GM23338 (cell line): ENCODE measurements around the gene OR5K2. TPM values are rescaled to one million over a fixed set of nuclear protein-coding genes. Genes with fewer than 3 reads are reported as not detected.

Source experiments
- ATAC-seq: fragments of 200-7000 bp; cut with Tn5 transposase; 3 replicates; pipeline ENCODE4 v1.9.1; 2020
- DNase-seq: peaks from one replicate; pipeline ENCODE4 v3.0.0-alpha.2; 2015; ENCODE audit warnings: low spot score
- H2AFZ ChIP-seq: fragments of 200-600 bp; sonication (generic); 2 replicates; pipeline ENCODE4 v1.8.0; 2016; ENCODE audit warnings: antibody characterized with exemption, mild to moderate bottlenecking, moderate library complexity
- H3F3A ChIP-seq: fragments of 200-600 bp; sonication (generic); replicated peaks from 2 replicates; pipeline ENCODE4 v1.8.0; 2017; ENCODE audit warnings: antibody characterized with exemption, mixed run types, low read depth
- H3K27ac ChIP-seq: fragments of 200-600 bp; sonication (generic); 2 replicates; pipeline ENCODE4 v1.6.1; 2016; ENCODE audit warnings: low read depth
- H3K27me3 ChIP-seq: fragments of 200-600 bp; sonication (generic); 2 replicates; pipeline ENCODE4 v1.8.0; 2016; ENCODE audit warnings: mild to moderate bottlenecking, mixed run types, moderate library complexity; ENCODE audit not compliant: insufficient read depth
- H3K36me3 ChIP-seq: fragments of 200-600 bp; sonication (generic); 2 replicates; pipeline ENCODE4 v1.8.0; 2016; ENCODE audit warnings: mild to moderate bottlenecking; ENCODE audit not compliant: insufficient read depth
- H3K4me1 ChIP-seq: fragments of 200-600 bp; sonication (generic); 2 replicates; pipeline ENCODE4 v1.8.0; 2016; ENCODE audit warnings: mild to moderate bottlenecking, moderate library complexity; ENCODE audit not compliant: insufficient read depth
- H3K4me2 ChIP-seq: fragments of 200-600 bp; sonication (generic); 2 replicates; pipeline ENCODE4 v1.7.1; 2017; ENCODE audit warnings: mixed run types
- H3K4me3 ChIP-seq: fragments of 200-600 bp; sonication (generic); 2 replicates; pipeline ENCODE4 v1.6.1; 2016; ENCODE audit warnings: mixed run types
- H3K79me2 ChIP-seq: fragments of 200-600 bp; sonication (generic); replicated peaks from 2 replicates; pipeline ENCODE4 v1.8.0; 2017; ENCODE audit warnings: mild to moderate bottlenecking; ENCODE audit not compliant: insufficient read depth
- H3K9me2 ChIP-seq: fragments of 200-600 bp; sonication (generic); 2 replicates; pipeline ENCODE4 v1.8.0; 2017; ENCODE audit not compliant: insufficient read depth
- H4K20me1 ChIP-seq: fragments of 200-600 bp; sonication (generic); replicated peaks from 2 replicates; pipeline ENCODE4 v1.8.0; 2017; ENCODE audit warnings: mild to moderate bottlenecking; ENCODE audit not compliant: insufficient read depth
- H3K27ac Mint-ChIP-seq: 2 replicates; pipeline ENCODE4 v1.8.0; 2020; ENCODE audit warnings: inconsistent platforms, mild to moderate bottlenecking, moderate library complexity, mixed read lengths
- H3K27me3 Mint-ChIP-seq: 3 replicates; pipeline ENCODE4 v1.8.0; 2022; ENCODE audit warnings: low read depth, mild to moderate bottlenecking, moderate library complexity, mixed read lengths, inconsistent platforms; ENCODE audit not compliant: insufficient read depth, poor library complexity
- H3K36me3 Mint-ChIP-seq: 3 replicates; pipeline ENCODE4 v1.8.0; 2021; ENCODE audit warnings: low read depth, mild to moderate bottlenecking, inconsistent platforms, moderate library complexity, mixed read lengths
- H3K4me1 Mint-ChIP-seq: 3 replicates; pipeline ENCODE4 v1.8.0; 2020; ENCODE audit warnings: mild to moderate bottlenecking, inconsistent platforms, mixed read lengths
- H3K4me3 Mint-ChIP-seq: 3 replicates; pipeline ENCODE4 v1.8.0; 2021; ENCODE audit warnings: moderate library complexity, mild to moderate bottlenecking, inconsistent platforms, mixed read lengths
- H3K9me3 Mint-ChIP-seq: 3 replicates; pipeline ENCODE4 v1.8.0; 2020; ENCODE audit warnings: moderate library complexity, mild to moderate bottlenecking, inconsistent platforms, mixed read lengths
- CREB1 ChIP-seq: fragments of 250-450 bp; sonication (Bioruptor Pico); IDR thresholded peaks from 2 replicates; pipeline ENCODE4 v1.5.0; 2020; ENCODE audit warnings: low read depth, mild to moderate bottlenecking, moderate library complexity
- EZH2 ChIP-seq: fragments of 200-600 bp; sonication (generic); IDR thresholded peaks from one replicate; pipeline ENCODE4 v1.8.0; 2017; ENCODE audit warnings: antibody characterized with exemption, mild to moderate bottlenecking, low read depth; ENCODE audit not compliant: unreplicated experiment
- EZH2phosphoT487 ChIP-seq: fragments of 200-600 bp; sonication (generic); IDR thresholded peaks from one replicate; pipeline ENCODE4 v1.8.1; 2018; ENCODE audit warnings: antibody characterized with exemption; ENCODE audit not compliant: unreplicated experiment
- NANOG ChIP-seq: IDR thresholded peaks from 2 replicates; pipeline ENCODE4 v1.6.1; 2016; ENCODE audit warnings: antibody characterized with exemption, borderline replicate concordance
- POLR2AphosphoS5 ChIP-seq: IDR thresholded peaks from 2 replicates; pipeline ENCODE4 v1.6.1; 2016; ENCODE audit warnings: antibody characterized with exemption, low read depth
- REST ChIP-seq: IDR thresholded peaks from one replicate; pipeline ENCODE4 v1.6.1; 2018; ENCODE audit warnings: antibody characterized with exemption; ENCODE audit not compliant: unreplicated experiment
- STAT1 ChIP-seq: IDR thresholded peaks from one replicate; pipeline ENCODE4 v1.6.1; 2016; ENCODE audit warnings: antibody characterized with exemption; ENCODE audit not compliant: unreplicated experiment
- ZNF114 ChIP-seq: fragments of 250-450 bp; sonication (Bioruptor Pico); IDR thresholded peaks from 2 replicates; pipeline ENCODE4 v1.5.0; 2020; ENCODE audit warnings: mild to moderate bottlenecking, moderate library complexity
- ZNF331 ChIP-seq: fragments of 250-450 bp; sonication (Bioruptor Pico); IDR thresholded peaks from 2 replicates; pipeline ENCODE4 v1.5.0; 2020; ENCODE audit warnings: low read depth, mild to moderate bottlenecking, moderate library complexity
- polyA plus RNA-seq: library from polyadenylated mRNA; unstranded; fragments of >200 nt; fragmentation: Nextera tagmentation; extraction: Ambion mirVana; gene quantifications from 2 replicates; pipeline ENCODE4 v1.2.1, GENCODE V29; 2016
- total RNA-seq: library from RNA; depleted of rRNA; stranded (reverse); fragments of >200 nt; shearing (Covaris generic); gene quantifications from 2 replicates; pipeline ENCODE4 v1.2.3, GENCODE V29; 2014
- TF ChIP-seq, protein P1 (sequence below): IDR thresholded peaks from 2 replicates; pipeline ENCODE4 v1.6.1; 2016; ENCODE audit warnings: antibody characterized with exemption
- TF ChIP-seq, protein P2 (sequence below), 2 experiments: fragments of 200-600 bp in 1 of 2; sonication (generic) in 1 of 2; conservative IDR thresholded peaks; 2 replicates each; pipeline versions ENCODE4 v1.5.1 to v1.6.1; 2016 to 2017; ENCODE audit warnings: antibody characterized with exemption in 2 of 2, low read depth in 2 of 2, mild to moderate bottlenecking in 2 of 2, moderate library complexity in 1 of 2

OR5K2 gene
- total and polyA plus RNA-seq, 2 experiments from 2014 or later, result not detected

DNA sequence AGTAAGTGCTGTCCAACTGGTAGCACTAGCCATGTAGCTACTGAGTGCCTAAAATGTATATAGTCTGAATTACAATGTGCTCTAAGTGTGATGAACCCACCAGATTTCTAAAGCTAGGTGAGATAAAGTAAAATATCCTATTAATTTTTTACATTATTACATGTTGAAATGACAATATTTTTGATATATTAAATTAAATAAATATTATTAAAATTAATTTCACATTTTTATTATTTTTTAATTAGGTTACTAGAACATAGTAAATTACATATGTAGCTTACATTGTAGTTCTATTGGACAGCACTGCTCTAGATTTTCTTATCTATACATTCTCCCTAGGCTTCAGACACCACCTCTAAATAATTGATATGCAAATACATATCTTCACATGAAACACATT, 43.7 kb upstream of the OR5K2 start:
- no peak for DNase-seq

DNA sequence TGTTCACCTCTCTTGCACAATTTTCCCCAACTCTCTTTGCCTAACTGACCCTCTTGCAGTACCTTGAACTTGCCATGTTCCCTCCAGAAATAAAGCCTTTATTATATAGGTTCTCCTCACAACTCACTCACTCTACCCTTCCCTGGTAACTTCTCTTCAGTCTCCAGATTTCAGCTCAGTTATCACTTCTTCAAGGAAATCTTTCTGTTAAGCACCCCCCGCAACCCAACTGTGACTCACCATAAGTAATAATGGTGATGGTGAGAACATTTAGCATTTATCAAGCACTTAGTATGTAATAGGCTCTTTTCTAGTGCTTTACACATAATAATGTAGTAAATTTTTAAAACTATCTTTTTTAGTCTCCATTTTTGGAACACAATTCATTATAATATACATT, 42.6 kb upstream of the OR5K2 start:
- Histone ChIP-seq H3K9me2 (no peaks in the 10 kb centered on the region), H3K4me2 (no peak overlapping the region), H4K20me1 (no peaks in the 10 kb centered on the region), H3K36me3 (no peaks in the 10 kb centered on the region), H3K4me3 (no peak overlapping the region), H3K79me2 (no peaks in the 10 kb centered on the region), H3K27me3 (no peaks in the 10 kb centered on the region), H3F3A (no peaks in the 10 kb centered on the region), H2AFZ (no peak overlapping the region), H3K4me1 (no peaks in the 10 kb centered on the region), H3K27ac (no peak overlapping the region)
- TF ChIP-seq, protein P1, sequence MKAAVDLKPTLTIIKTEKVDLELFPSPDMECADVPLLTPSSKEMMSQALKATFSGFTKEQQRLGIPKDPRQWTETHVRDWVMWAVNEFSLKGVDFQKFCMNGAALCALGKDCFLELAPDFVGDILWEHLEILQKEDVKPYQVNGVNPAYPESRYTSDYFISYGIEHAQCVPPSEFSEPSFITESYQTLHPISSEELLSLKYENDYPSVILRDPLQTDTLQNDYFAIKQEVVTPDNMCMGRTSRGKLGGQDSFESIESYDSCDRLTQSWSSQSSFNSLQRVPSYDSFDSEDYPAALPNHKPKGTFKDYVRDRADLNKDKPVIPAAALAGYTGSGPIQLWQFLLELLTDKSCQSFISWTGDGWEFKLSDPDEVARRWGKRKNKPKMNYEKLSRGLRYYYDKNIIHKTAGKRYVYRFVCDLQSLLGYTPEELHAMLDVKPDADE, result no peak
- TF ChIP-seq STAT1 (no peak), EZH2 (no peak), EZH2phosphoT487 (no peak), REST (no peak), ZNF331 (CRISPR knock-in tag) (no peak)
- TF ChIP-seq, protein P2, sequence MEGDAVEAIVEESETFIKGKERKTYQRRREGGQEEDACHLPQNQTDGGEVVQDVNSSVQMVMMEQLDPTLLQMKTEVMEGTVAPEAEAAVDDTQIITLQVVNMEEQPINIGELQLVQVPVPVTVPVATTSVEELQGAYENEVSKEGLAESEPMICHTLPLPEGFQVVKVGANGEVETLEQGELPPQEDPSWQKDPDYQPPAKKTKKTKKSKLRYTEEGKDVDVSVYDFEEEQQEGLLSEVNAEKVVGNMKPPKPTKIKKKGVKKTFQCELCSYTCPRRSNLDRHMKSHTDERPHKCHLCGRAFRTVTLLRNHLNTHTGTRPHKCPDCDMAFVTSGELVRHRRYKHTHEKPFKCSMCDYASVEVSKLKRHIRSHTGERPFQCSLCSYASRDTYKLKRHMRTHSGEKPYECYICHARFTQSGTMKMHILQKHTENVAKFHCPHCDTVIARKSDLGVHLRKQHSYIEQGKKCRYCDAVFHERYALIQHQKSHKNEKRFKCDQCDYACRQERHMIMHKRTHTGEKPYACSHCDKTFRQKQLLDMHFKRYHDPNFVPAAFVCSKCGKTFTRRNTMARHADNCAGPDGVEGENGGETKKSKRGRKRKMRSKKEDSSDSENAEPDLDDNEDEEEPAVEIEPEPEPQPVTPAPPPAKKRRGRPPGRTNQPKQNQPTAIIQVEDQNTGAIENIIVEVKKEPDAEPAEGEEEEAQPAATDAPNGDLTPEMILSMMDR (conservative IDR thresholded peaks at IDR 0.05; ENCODE audit: low read depth in 2 of 2), result no peak
- no peaks in the 10 kb centered on the region for H3K36me3 Mint-ChIP-seq
- no peaks in the 10 kb centered on the region for H3K27me3 Mint-ChIP-seq
- ATAC-seq, result no peak
- H3K27ac Mint-ChIP-seq, result no peak overlapping the region
- no peaks in the 10 kb centered on the region for H3K4me1 Mint-ChIP-seq
- no peak overlapping the region for H3K4me3 Mint-ChIP-seq
- DNase-seq, result no peak
- peaks cover 4% of the 10 kb centered on the region; the same call in 2 of the 3 replicates for H3K9me3 Mint-ChIP-seq

More for the DNA sequence above, 43.7 kb upstream of the OR5K2 start:
- TF ChIP-seq ZNF114 (no peak), ZNF331 (CRISPR knock-in tag) (no peak), POLR2AphosphoS5 (no peak), STAT1 (no peak), NANOG (no peak), CREB1 (CRISPR knock-in tag) (no peak)
- H3K4me1 ChIP-seq, result no peaks in the 10 kb centered on the region
- H3K4me1 Mint-ChIP-seq, result no peaks in the 10 kb centered on the region
- no peak for ATAC-seq
- H2AFZ ChIP-seq, result no peak overlapping the region
- H3K9me3 Mint-ChIP-seq, result peaks cover 3% of the 10 kb centered on the region; the same call in 2 of the 3 replicates
- no peaks in the 10 kb centered on the region for H3K9me2 ChIP-seq
- H3K36me3 Mint-ChIP-seq, result no peaks in the 10 kb centered on the region
- H3K4me3 ChIP-seq, result no peak overlapping the region
- no peak overlapping the region for H3K4me3 Mint-ChIP-seq
- H3K79me2 ChIP-seq, result no peaks in the 10 kb centered on the region
- H4K20me1 ChIP-seq, result no peaks in the 10 kb centered on the region
- H3K27me3 ChIP-seq, result no peaks in the 10 kb centered on the region
- no peaks in the 10 kb centered on the region for H3F3A ChIP-seq
- no peak overlapping the region for H3K4me2 ChIP-seq
- H3K27ac Mint-ChIP-seq, result no peak overlapping the region
- H3K36me3 ChIP-seq, result no peaks in the 10 kb centered on the region
- H3K27me3 Mint-ChIP-seq, result no peaks in the 10 kb centered on the region
- no peak overlapping the region for H3K27ac ChIP-seq
